Gastrocnemius medialis (tissue), 4 donors: ENCODE measurements around the gene ARRDC1. TPM values are rescaled to one million over a fixed set of nuclear protein-coding genes. Genes with fewer than 3 reads are reported as not detected.
A peak's percentile ranks its signal among the peaks of the same experiment; 100 is the strongest.

Experiments used
- ATAC-seq, 2 donors: fragments of 150-250 bp; one replicate each; pipeline ENCODE4 v1.9.1; 2016
- DNase-seq, 2 donors: peaks; one replicate each; pipeline ENCODE4 v3.0.0-alpha.2; 2019
- H3K27ac ChIP-seq, 4 donors: fragments of 200-600 bp; sonication (generic); 1 replicate in 1 of 4; 2 replicates in 3 of 4; pipeline ENCODE4 v1.5.1; 2016 to 2018; ENCODE audit warnings: mild to moderate bottlenecking in 2 of 4, moderate library complexity in 1 of 4
- H3K27me3 ChIP-seq, 3 donors: fragments of 200-600 bp; sonication (generic) in 2 of 3; 1 replicate in 1 of 3; 2 replicates in 2 of 3; pipeline versions ENCODE4 v1.5.1 to v1.6.0; 2016 to 2019; ENCODE audit warnings: mild to moderate bottlenecking in 1 of 3, moderate library complexity in 1 of 3
- H3K36me3 ChIP-seq, 2 donors: fragments of 200-600 bp; sonication (generic) in 1 of 2; one replicate each; pipeline ENCODE4 v1.5.1; 2017 to 2018
- H3K4me1 ChIP-seq, 2 donors: fragments of 200-600 bp; sonication (generic) in 1 of 2; one replicate each; pipeline ENCODE4 v1.5.1; 2016 to 2017; ENCODE audit warnings: mild to moderate bottlenecking in 2 of 2
- H3K4me3 ChIP-seq, 4 donors: fragments of 200-600 bp; sonication (generic) in 3 of 4; 1 replicate in 1 of 4; 2 replicates in 3 of 4; pipeline ENCODE4 v1.5.1; 2016 to 2019; ENCODE audit warnings: mild to moderate bottlenecking in 2 of 4
- H3K9me3 ChIP-seq, 3 donors: fragments of 200-600 bp; sonication (generic) in 2 of 3; 1 replicate in 1 of 3; 2 replicates in 2 of 3; pipeline ENCODE4 v1.5.1; 2016 to 2019
- CTCF ChIP-seq, 5 experiments: fragments of 450-650 bp in 3 of 5; fragments of 200-600 bp in 2 of 5; sonication (generic) in 2 of 5; IDR thresholded peaks in 4 of 5; conservative IDR thresholded peaks in 1 of 5; 1 replicate in 4 of 5; 2 replicates in 1 of 5; pipeline ENCODE4 v1.5.1; 2016 to 2019; ENCODE audit warnings: antibody characterized with exemption in 5 of 5, mild to moderate bottlenecking in 3 of 5, moderate library complexity in 3 of 5
- POLR2A ChIP-seq, 2 donors: fragments of 450-650 bp; IDR thresholded peaks; one replicate each; pipeline ENCODE4 v1.6.1; 2017; ENCODE audit warnings: antibody characterized with exemption in 2 of 2, mild to moderate bottlenecking in 2 of 2, moderate library complexity in 2 of 2
- in situ Hi-C, 4 donors: fragments of 200-750 bp; cut with MboI; loops; one replicate each; pipeline versions ENCODE4 v1.15.0 to v1.8.0; 2017; ENCODE audit warnings: low sequenced_read_pairs in 4 of 4
- intact Hi-C: fragments of 100-400 bp; cut with DNase I; formaldehyde crosslinking; loops from one replicate; pipeline ENCODE4 v1.15.1; 2023; ENCODE audit warnings: low total_unique reads
- total RNA-seq, 4 donors: library from RNA; depleted of rRNA; stranded (reverse); fragments of >200 nt; gene quantifications; one replicate each; pipeline versions ENCODE4 v1.1.0 to v1.2.3, GENCODE V29; 2016

Gene ARRDC1
- total RNA-seq, 4 donors from 2014 or later, result 20.5 to 23.7 (median 23.3) TPM

- TF ChIP-seq CTCF (IDR thresholded peaks at IDR 0.05 in 4 of 5, conservative IDR thresholded peaks at IDR 0.05 in 1 of 5) (no peak), POLR2A (IDR thresholded peaks at IDR 0.05) (no peak)
- DNase-seq (no peak), ATAC-seq (no peak)
- H3K4me1 ChIP-seq, result peaks cover 28 to 41% of the 10 kb centered on the region in 2 donors
- in situ Hi-C loops, result no loop called here
- no peaks in the 10 kb centered on the region for H3K27me3 ChIP-seq
- no peak overlapping the region for H3K27ac ChIP-seq
- H3K9me3 ChIP-seq, result no peaks in the 10 kb centered on the region
- no peak overlapping the region for H3K4me3 ChIP-seq
- H3K36me3 ChIP-seq, result peaks cover 0 to 25% of the 10 kb centered on the region in 2 donors
- intact Hi-C loops, result no loop called here
These were observed 25.1 kb upstream of the ARRDC1 start for GRCh38 chr9:137580209-137580953.

- no peak overlapping the region for H3K4me3 ChIP-seq
- H3K36me3 ChIP-seq, result peaks cover 0 to 25% of the 10 kb centered on the region in 2 donors
- ATAC-seq, result no peak
- DNase-seq, result no peak
- in situ Hi-C loops, result no loop called here
- intact Hi-C loops, result no loop called here
- H3K27me3 ChIP-seq, result no peaks in the 10 kb centered on the region
- no peak overlapping the region for H3K27ac ChIP-seq
- no peak for TF ChIP-seq CTCF (IDR thresholded peaks at IDR 0.05 in 4 of 5, conservative IDR thresholded peaks at IDR 0.05 in 1 of 5)
- TF ChIP-seq POLR2A (IDR thresholded peaks at IDR 0.05), result no peak
- no peaks in the 10 kb centered on the region for H3K9me3 ChIP-seq
- peaks cover 22 to 35% of the 10 kb centered on the region in 2 donors for H3K4me1 ChIP-seq
These were observed 24.5 kb upstream of the ARRDC1 start for GRCh38 chr9:137580954-137581322.

GRCh38 chr9:137581361-137582285 is 23.9 kb upstream of the ARRDC1 start:
- Histone ChIP-seq H3K4me3 (no peak overlapping the region), H3K36me3 (peaks cover 0 to 27% of the 10 kb centered on the region in 2 donors), H3K4me1 (peaks cover 17 to 28% of the 10 kb centered on the region in 2 donors), H3K27ac (peak overlapping the region in 1 of 4 donors; percentile 47), H3K9me3 (no peaks in the 10 kb centered on the region), H3K27me3 (no peaks in the 10 kb centered on the region)
- TF ChIP-seq CTCF (IDR thresholded peaks at IDR 0.05 in 4 of 5, conservative IDR thresholded peaks at IDR 0.05 in 1 of 5) (no peak), POLR2A (IDR thresholded peaks at IDR 0.05) (no peak)
- ATAC-seq, result no peak
- in situ Hi-C loops, result no loop called here
- DNase-seq, result no peak
- intact Hi-C loops, result no loop called here

- intact Hi-C loops, result no loop called here
- no peaks in the 10 kb centered on the region for H3K27me3 ChIP-seq
These were observed 23.1 kb upstream of the ARRDC1 start for GRCh38 chr9:137582286-137582860.

More at GRCh38 chr9:137582286-137582860, 23.1 kb upstream of the ARRDC1 start:
- peak in 1 of 2 donors; percentile 61 for DNase-seq
- H3K4me1 ChIP-seq, result peaks cover 10 to 21% of the 10 kb centered on the region in 2 donors
- H3K9me3 ChIP-seq, result no peaks in the 10 kb centered on the region
- TF ChIP-seq POLR2A (IDR thresholded peaks at IDR 0.05) (no peak), CTCF (IDR thresholded peaks at IDR 0.05 in 4 of 5, conservative IDR thresholded peaks at IDR 0.05 in 1 of 5) (peak; percentile 28 to 56 (median 44))
- in situ Hi-C loops, result no loop called here
- peak overlapping the region in 3 of 4 donors; percentile 13 to 47 (median 21) for H3K27ac ChIP-seq
- no peak overlapping the region for H3K4me3 ChIP-seq
- peak in 1 of 2 donors; percentile 11 for ATAC-seq
- peaks cover 0 to 35% of the 10 kb centered on the region in 2 donors for H3K36me3 ChIP-seq
